Measurements from ENCODE around the gene RPS15. TPM values are rescaled to one million over a fixed set of nuclear protein-coding genes. Genes with fewer than 3 reads are reported as not detected.
A peak's percentile ranks its signal among the peaks of the same experiment; 100 is the strongest.

RPS15 gene
- total RNA-seq (1,000 to 10,000 TPM; 1,653 to 1,678 TPM), total RNA-seq (357 to 387 reads per million in 2 donors)

- peaks cover 18% of the 10 kb centered on the region for H3K4me1 Mint-ChIP-seq
- ATAC-seq (peak; percentile 88), DNase-seq (peak; percentile 93 to 96 (median 96))
- H3K9me3 ChIP-seq (ENCODE audit: control insufficient read depth, low read length, poor library complexity, severe bottlenecking) = no peaks in the 10 kb centered on the region
- peak within 1 kb of the TSS; percentile 98 for H3K4me3 Mint-ChIP-seq
- peak within 1 kb of the TSS; percentile 96 for H3K27ac Mint-ChIP-seq
- H3K36me3 Mint-ChIP-seq (ENCODE audit: low read depth) = peaks cover 6% of the 10 kb centered on the region
- no peaks in the 10 kb centered on the region for H3K27me3 Mint-ChIP-seq
Observed at GRCh38 chr19:1438035-1438932, at the start of gene RPS15. TSS of gene RPS15 (plus strand) at chr19:1438396. CDS start at chr19:1438426, 30 bp downstream.

- Mint-ChIP-seq H3K27ac (no peak overlapping the region), H3K4me3 (no peak overlapping the region), H3K36me3 (ENCODE audit: low read depth) (no peaks in the 10 kb centered on the region), H3K27me3 (peaks cover under 1% of the 10 kb centered on the region), H3K4me1 (peaks cover 12% of the 10 kb centered on the region)
- no peaks in the 10 kb centered on the region for H3K9me3 ChIP-seq (ENCODE audit: control insufficient read depth, low read length, poor library complexity, severe bottlenecking)
- DNase-seq (no peak), ATAC-seq (no peak)
Observed at GRCh38 chr19:1388637-1389026, 49.6 kb upstream of the RPS15 start.

GRCh38 chr19:1389033-1389940 lies 48.9 kb upstream of the RPS15 start:
- DNase-seq (no peak), ATAC-seq (no peak)
- H3K27ac Mint-ChIP-seq = no peak overlapping the region
- no peaks in the 10 kb centered on the region for H3K27me3 Mint-ChIP-seq
- H3K36me3 Mint-ChIP-seq (ENCODE audit: low read depth) = no peaks in the 10 kb centered on the region
- no peak overlapping the region for H3K4me3 Mint-ChIP-seq
- H3K9me3 ChIP-seq (ENCODE audit: control insufficient read depth, low read length, poor library complexity, severe bottlenecking) = no peaks in the 10 kb centered on the region
- peaks cover 9% of the 10 kb centered on the region for H3K4me1 Mint-ChIP-seq

GRCh38 chr19:1390890-1391423 lies 47.2 kb upstream of the RPS15 start:
- Mint-ChIP-seq H3K27ac (no peak overlapping the region), H3K36me3 (ENCODE audit: low read depth) (no peaks in the 10 kb centered on the region), H3K4me3 (no peak overlapping the region), H3K27me3 (no peaks in the 10 kb centered on the region), H3K4me1 (peaks cover 6% of the 10 kb centered on the region)
- DNase-seq (no peak), ATAC-seq (no peak)
- H3K9me3 ChIP-seq (ENCODE audit: control insufficient read depth, low read length, poor library complexity, severe bottlenecking) = no peaks in the 10 kb centered on the region

GRCh38 chr19:1392407-1392806 lies 45.8 kb upstream of the RPS15 start:
- H3K4me3 Mint-ChIP-seq = no peak overlapping the region
- H3K36me3 Mint-ChIP-seq (ENCODE audit: low read depth) = no peaks in the 10 kb centered on the region
- H3K27me3 Mint-ChIP-seq = no peaks in the 10 kb centered on the region
- H3K27ac Mint-ChIP-seq = no peak overlapping the region
- H3K9me3 ChIP-seq (ENCODE audit: control insufficient read depth, low read length, poor library complexity, severe bottlenecking) = no peaks in the 10 kb centered on the region
- H3K4me1 Mint-ChIP-seq = peaks cover 8% of the 10 kb centered on the region
- ATAC-seq (no peak), DNase-seq (no peak)

- H3K4me1 Mint-ChIP-seq = peaks cover 8% of the 10 kb centered on the region
- no peak for ATAC-seq
- H3K4me3 Mint-ChIP-seq = no peak overlapping the region
Observed at GRCh38 chr19:1392939-1393530, 45.2 kb upstream of the RPS15 start.

GRCh38 chr19:1393841-1394240 lies 44.4 kb upstream of the RPS15 start:
- H3K9me3 ChIP-seq (ENCODE audit: control insufficient read depth, low read length, poor library complexity, severe bottlenecking) = no peaks in the 10 kb centered on the region
- H3K4me3 Mint-ChIP-seq = no peak overlapping the region
- no peaks in the 10 kb centered on the region for H3K27me3 Mint-ChIP-seq
- H3K4me1 Mint-ChIP-seq = peaks cover 8% of the 10 kb centered on the region
- no peak overlapping the region for H3K27ac Mint-ChIP-seq
- no peaks in the 10 kb centered on the region for H3K36me3 Mint-ChIP-seq (ENCODE audit: low read depth)
- ATAC-seq = no peak
- no peak for DNase-seq

More at GRCh38 chr19:1392939-1393530, 45.2 kb upstream of the RPS15 start:
- no peaks in the 10 kb centered on the region for H3K27me3 Mint-ChIP-seq
- H3K36me3 Mint-ChIP-seq (ENCODE audit: low read depth) = no peaks in the 10 kb centered on the region
- H3K27ac Mint-ChIP-seq = no peak overlapping the region
- H3K9me3 ChIP-seq (ENCODE audit: control insufficient read depth, low read length, poor library complexity, severe bottlenecking) = no peaks in the 10 kb centered on the region
- DNase-seq = no peak

GRCh38 chr19:1394252-1395193 lies 43.7 kb upstream of the RPS15 start:
- no peaks in the 10 kb centered on the region for H3K27me3 Mint-ChIP-seq
- no peak overlapping the region for H3K4me3 Mint-ChIP-seq
- no peak for ATAC-seq
- no peaks in the 10 kb centered on the region for H3K9me3 ChIP-seq (ENCODE audit: control insufficient read depth, low read length, poor library complexity, severe bottlenecking)
- H3K27ac Mint-ChIP-seq = no peak overlapping the region
- H3K4me1 Mint-ChIP-seq = peaks cover 7% of the 10 kb centered on the region
- no peaks in the 10 kb centered on the region for H3K36me3 Mint-ChIP-seq (ENCODE audit: low read depth)
- DNase-seq = no peak

GRCh38 chr19:1395194-1396018 lies 42.8 kb upstream of the RPS15 start:
- no peaks in the 10 kb centered on the region for H3K9me3 ChIP-seq (ENCODE audit: control insufficient read depth, low read length, poor library complexity, severe bottlenecking)
- Mint-ChIP-seq H3K4me1 (peaks cover 6% of the 10 kb centered on the region), H3K27me3 (no peaks in the 10 kb centered on the region), H3K4me3 (no peak overlapping the region), H3K27ac (no peak overlapping the region), H3K36me3 (ENCODE audit: low read depth) (no peaks in the 10 kb centered on the region)
- no peak for ATAC-seq
- no peak for DNase-seq

- Mint-ChIP-seq H3K27me3 (no peaks in the 10 kb centered on the region), H3K4me3 (peak overlapping the region; percentile 60), H3K27ac (no peak overlapping the region), H3K36me3 (ENCODE audit: low read depth) (no peaks in the 10 kb centered on the region), H3K4me1 (peaks cover 6% of the 10 kb centered on the region)
- no peaks in the 10 kb centered on the region for H3K9me3 ChIP-seq (ENCODE audit: control insufficient read depth, low read length, poor library complexity, severe bottlenecking)
- DNase-seq (no peak), ATAC-seq (no peak)
Observed at GRCh38 chr19:1396019-1396767, 42.0 kb upstream of the RPS15 start.

Measured in T-helper 17 cell (primary cell).